Activated T-helper 2 cell treated with anti-CD3 and anti-CD28 coated beads, Interferon-gamma antibody, Interleukin-2, Interleukin-4, amounts not matched to agents 10 μg/mL and 5 μg/mL and 100 μg/mL, durations not matched to agents 14 hours and 24 hours and 36 hours (primary cell): ENCODE data around the gene DCP2. TPM values are rescaled to one million over a fixed set of nuclear protein-coding genes. Genes with fewer than 3 reads are reported as not detected.

Source experiments
- DNase-seq: peaks from one replicate; pipeline ENCODE4 v3.0.0; 2021; ENCODE audit warnings: low spot score
- H3K27ac Mint-ChIP-seq: one replicate; pipeline ENCODE4 v1.8.0; 2021; ENCODE audit warnings: mixed read lengths
- H3K27me3 Mint-ChIP-seq: one replicate; pipeline ENCODE4 v1.8.0; 2021; ENCODE audit warnings: low read depth, mixed read lengths
- H3K36me3 Mint-ChIP-seq: one replicate; pipeline ENCODE4 v1.8.0; 2021; ENCODE audit warnings: low read depth, mixed read lengths
- H3K4me1 Mint-ChIP-seq: one replicate; pipeline ENCODE4 v1.8.0; 2021; ENCODE audit warnings: low read depth, mixed read lengths
- H3K4me3 Mint-ChIP-seq: one replicate; pipeline ENCODE4 v1.8.0; 2021; ENCODE audit warnings: low read depth, mild to moderate bottlenecking, moderate library complexity, mixed read lengths
- H3K9me3 Mint-ChIP-seq: one replicate; pipeline ENCODE4 v1.8.0; 2021; ENCODE audit warnings: mixed read lengths
- intact Hi-C: fragments of 100-400 bp; cut with micrococcal nuclease; formaldehyde crosslinking; loops from one replicate; pipeline ENCODE4 v1.15.1; 2023
- total RNA-seq: library from RNA; stranded (reverse); gene quantifications from 2 replicates; pipeline ENCODE4 v1.2.3, GENCODE V29; 2022

DCP2 gene
- total RNA-seq, 1 donor from 2014 or later, result 84.1 TPM

- H3K9me3 Mint-ChIP-seq, result no peaks in the 10 kb centered on the region
Observed at GRCh38 chr5:112973036-112973435, 3.6 kb upstream of the DCP2 start.

GRCh38 chr5:112973904-112974303, 2.7 kb upstream of the DCP2 start:
- H3K36me3 Mint-ChIP-seq, result peaks cover 8% of the 10 kb centered on the region
- no peak overlapping the region for H3K27ac Mint-ChIP-seq
- intact Hi-C loops, result no loop called here

More at GRCh38 chr5:112973036-112973435, 3.6 kb upstream of the DCP2 start:
- Mint-ChIP-seq H3K27me3 (no peaks in the 10 kb centered on the region), H3K36me3 (peaks cover 4% of the 10 kb centered on the region), H3K4me1 (peaks cover 28% of the 10 kb centered on the region), H3K4me3 (no peak overlapping the region), H3K27ac (no peak overlapping the region)
- no peak for DNase-seq
- intact Hi-C loops, result no loop called here

GRCh38 chr5:112974901-112975300, 1.7 kb upstream of the DCP2 start:
- intact Hi-C loops, result loop anchor here (5.0 kb wide), 2 partner anchors 268 to 813 kb away; no protein-coding TSS in a partner anchor
- Mint-ChIP-seq H3K4me3 (no peak overlapping the region), H3K4me1 (peaks cover 29% of the 10 kb centered on the region)

More at GRCh38 chr5:112973904-112974303, 2.7 kb upstream of the DCP2 start:
- Mint-ChIP-seq H3K27me3 (no peaks in the 10 kb centered on the region), H3K4me3 (no peak overlapping the region), H3K9me3 (no peaks in the 10 kb centered on the region), H3K4me1 (peaks cover 30% of the 10 kb centered on the region)
- DNase-seq, result no peak

GRCh38 chr5:112975721-112976431, 722 bp upstream of the DCP2 start:
- DNase-seq, result no peak
- peak overlapping the region; percentile 99 for H3K4me3 Mint-ChIP-seq
- peaks cover 21% of the 10 kb centered on the region for H3K36me3 Mint-ChIP-seq
- peak overlapping the region; percentile 95 for H3K27ac Mint-ChIP-seq
- H3K27me3 Mint-ChIP-seq, result no peaks in the 10 kb centered on the region
- peaks cover 37% of the 10 kb centered on the region for H3K4me1 Mint-ChIP-seq
- intact Hi-C loops, result loop anchor here (1.0 to 5.0 kb wide), 7 partner anchors 12 to 814 kb away; partner anchors contain the start of genes REEP5, SRP19 and YTHDC2
- H3K9me3 Mint-ChIP-seq, result no peaks in the 10 kb centered on the region

More at GRCh38 chr5:112974901-112975300, 1.7 kb upstream of the DCP2 start:
- H3K27ac Mint-ChIP-seq, result peak overlapping the region; percentile 95
- no peaks in the 10 kb centered on the region for H3K27me3 Mint-ChIP-seq
- DNase-seq, result no peak
- peaks cover 14% of the 10 kb centered on the region for H3K36me3 Mint-ChIP-seq
- no peaks in the 10 kb centered on the region for H3K9me3 Mint-ChIP-seq

- H3K27me3 Mint-ChIP-seq, result no peaks in the 10 kb centered on the region
- H3K36me3 Mint-ChIP-seq, result peaks cover 34% of the 10 kb centered on the region
- no peaks in the 10 kb centered on the region for H3K9me3 Mint-ChIP-seq
- intact Hi-C loops, result loop anchor here (2.0 to 5.0 kb wide), 5 partner anchors 45 to 815 kb away; partner anchors contain the start of genes REEP5 and YTHDC2
- DNase-seq, result no peak
- H3K4me3 Mint-ChIP-seq, result peak overlapping the region; percentile 99
- peaks cover 44% of the 10 kb centered on the region for H3K4me1 Mint-ChIP-seq
- peak overlapping the region; percentile 95 for H3K27ac Mint-ChIP-seq
Observed at GRCh38 chr5:112977440-112977861, 853 bp downstream of the DCP2 start.

- no peak for DNase-seq
- Mint-ChIP-seq H3K4me1 (peaks cover 58% of the 10 kb centered on the region), H3K36me3 (peaks cover 48% of the 10 kb centered on the region), H3K27me3 (no peaks in the 10 kb centered on the region), H3K27ac (no peak overlapping the region), H3K9me3 (no peaks in the 10 kb centered on the region), H3K4me3 (peak overlapping the region; percentile 99)
- intact Hi-C loops, result loop anchor here (2.0 to 5.0 kb wide), 3 partner anchors 16 to 817 kb away; no protein-coding TSS in a partner anchor
Observed at GRCh38 chr5:112978836-112979235, 2.2 kb downstream of the DCP2 start.

GRCh38 chr5:112979723-112980122, 3.1 kb downstream of the DCP2 start:
- intact Hi-C loops, result loop anchor here (1.0 to 5.0 kb wide), 4 partner anchors 15 to 817 kb away; no protein-coding TSS in a partner anchor
- Mint-ChIP-seq H3K27ac (peak overlapping the region; percentile 43), H3K4me3 (peak overlapping the region; percentile 78), H3K4me1 (peaks cover 61% of the 10 kb centered on the region), H3K36me3 (peaks cover 54% of the 10 kb centered on the region), H3K27me3 (no peaks in the 10 kb centered on the region), H3K9me3 (no peaks in the 10 kb centered on the region)
- DNase-seq, result no peak

GRCh38 chr5:112983363-112983762, 6.8 kb downstream of the DCP2 start:
- H3K4me1 Mint-ChIP-seq, result peaks cover 53% of the 10 kb centered on the region
- H3K36me3 Mint-ChIP-seq, result peaks cover 66% of the 10 kb centered on the region
- no peaks in the 10 kb centered on the region for H3K9me3 Mint-ChIP-seq
- no peak overlapping the region for H3K4me3 Mint-ChIP-seq
- no peak overlapping the region for H3K27ac Mint-ChIP-seq
- intact Hi-C loops, result no loop called here
- no peak for DNase-seq
- H3K27me3 Mint-ChIP-seq, result no peaks in the 10 kb centered on the region

GRCh38 chr5:112986224-112986623, 9.6 kb downstream of the DCP2 start:
- intact Hi-C loops, result no loop called here
- H3K4me1 Mint-ChIP-seq, result peaks cover 53% of the 10 kb centered on the region
- H3K4me3 Mint-ChIP-seq, result no peak overlapping the region
- H3K27me3 Mint-ChIP-seq, result no peaks in the 10 kb centered on the region
- peaks cover 70% of the 10 kb centered on the region for H3K36me3 Mint-ChIP-seq
- no peak overlapping the region for H3K27ac Mint-ChIP-seq
- H3K9me3 Mint-ChIP-seq, result no peaks in the 10 kb centered on the region
- no peak for DNase-seq

GRCh38 chr5:112995764-112996618, 19.4 kb downstream of the DCP2 start:
- intact Hi-C loops, result loop anchor here (1.0 to 10.0 kb wide), 6 partner anchors 17 to 610 kb away; no protein-coding TSS in a partner anchor
- DNase-seq, result peak; percentile 59
- Mint-ChIP-seq H3K27ac (no peak overlapping the region), H3K9me3 (no peaks in the 10 kb centered on the region), H3K4me1 (peaks cover 23% of the 10 kb centered on the region), H3K36me3 (peaks cover 53% of the 10 kb centered on the region), H3K4me3 (no peak overlapping the region), H3K27me3 (no peaks in the 10 kb centered on the region)

- no peak for DNase-seq
- Mint-ChIP-seq H3K4me1 (peaks cover 20% of the 10 kb centered on the region), H3K27me3 (no peaks in the 10 kb centered on the region), H3K4me3 (no peak overlapping the region), H3K9me3 (no peaks in the 10 kb centered on the region), H3K27ac (no peak overlapping the region), H3K36me3 (peaks cover 58% of the 10 kb centered on the region)
- intact Hi-C loops, result loop anchor here (1.0 to 10.0 kb wide), 4 partner anchors 178 to 382 kb away; no protein-coding TSS in a partner anchor
Observed at GRCh38 chr5:112996830-112997374, 20.3 kb downstream of the DCP2 start.

GRCh38 chr5:112998296-112998695, 21.7 kb downstream of the DCP2 start:
- peaks cover 20% of the 10 kb centered on the region for H3K4me1 Mint-ChIP-seq
- peaks cover 51% of the 10 kb centered on the region for H3K36me3 Mint-ChIP-seq

More at GRCh38 chr5:112998296-112998695, 21.7 kb downstream of the DCP2 start:
- H3K9me3 Mint-ChIP-seq, result no peaks in the 10 kb centered on the region
- DNase-seq, result no peak
- intact Hi-C loops, result loop anchor here (5.0 to 10.0 kb wide), 2 partner anchors 177 to 234 kb away; no protein-coding TSS in a partner anchor
- H3K4me3 Mint-ChIP-seq, result no peak overlapping the region
- H3K27ac Mint-ChIP-seq, result no peak overlapping the region
- no peaks in the 10 kb centered on the region for H3K27me3 Mint-ChIP-seq
